ENCODE data around the gene TMTC4.

Gene TMTC4

GRCh38 chr13:100594255-100594654 lies 80.3 kb downstream of the TMTC4 start:
- no peak overlapping the region for H3K4me3 ChIP-seq (ENCODE audit: control insufficient read depth, low read depth, low read length)
- TF ChIP-seq, protein P1, sequence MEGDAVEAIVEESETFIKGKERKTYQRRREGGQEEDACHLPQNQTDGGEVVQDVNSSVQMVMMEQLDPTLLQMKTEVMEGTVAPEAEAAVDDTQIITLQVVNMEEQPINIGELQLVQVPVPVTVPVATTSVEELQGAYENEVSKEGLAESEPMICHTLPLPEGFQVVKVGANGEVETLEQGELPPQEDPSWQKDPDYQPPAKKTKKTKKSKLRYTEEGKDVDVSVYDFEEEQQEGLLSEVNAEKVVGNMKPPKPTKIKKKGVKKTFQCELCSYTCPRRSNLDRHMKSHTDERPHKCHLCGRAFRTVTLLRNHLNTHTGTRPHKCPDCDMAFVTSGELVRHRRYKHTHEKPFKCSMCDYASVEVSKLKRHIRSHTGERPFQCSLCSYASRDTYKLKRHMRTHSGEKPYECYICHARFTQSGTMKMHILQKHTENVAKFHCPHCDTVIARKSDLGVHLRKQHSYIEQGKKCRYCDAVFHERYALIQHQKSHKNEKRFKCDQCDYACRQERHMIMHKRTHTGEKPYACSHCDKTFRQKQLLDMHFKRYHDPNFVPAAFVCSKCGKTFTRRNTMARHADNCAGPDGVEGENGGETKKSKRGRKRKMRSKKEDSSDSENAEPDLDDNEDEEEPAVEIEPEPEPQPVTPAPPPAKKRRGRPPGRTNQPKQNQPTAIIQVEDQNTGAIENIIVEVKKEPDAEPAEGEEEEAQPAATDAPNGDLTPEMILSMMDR (conservative IDR thresholded peaks at IDR 0.05; ENCODE audit: control insufficient read depth, insufficient read depth, low read depth, low read length) = no peak
- no peak for DNase-seq (ENCODE audit: low read depth)

- peak overlapping the region; percentile 10 for H3K4me3 ChIP-seq (ENCODE audit: control insufficient read depth, low read depth, low read length)
- no peak for DNase-seq (ENCODE audit: low read depth)
- TF ChIP-seq, protein P1 (conservative IDR thresholded peaks at IDR 0.05; ENCODE audit: control insufficient read depth, insufficient read depth, low read depth, low read length) = no peak
These were observed 85.3 kb downstream of the TMTC4 start for GRCh38 chr13:100589178-100589725.

DNA sequence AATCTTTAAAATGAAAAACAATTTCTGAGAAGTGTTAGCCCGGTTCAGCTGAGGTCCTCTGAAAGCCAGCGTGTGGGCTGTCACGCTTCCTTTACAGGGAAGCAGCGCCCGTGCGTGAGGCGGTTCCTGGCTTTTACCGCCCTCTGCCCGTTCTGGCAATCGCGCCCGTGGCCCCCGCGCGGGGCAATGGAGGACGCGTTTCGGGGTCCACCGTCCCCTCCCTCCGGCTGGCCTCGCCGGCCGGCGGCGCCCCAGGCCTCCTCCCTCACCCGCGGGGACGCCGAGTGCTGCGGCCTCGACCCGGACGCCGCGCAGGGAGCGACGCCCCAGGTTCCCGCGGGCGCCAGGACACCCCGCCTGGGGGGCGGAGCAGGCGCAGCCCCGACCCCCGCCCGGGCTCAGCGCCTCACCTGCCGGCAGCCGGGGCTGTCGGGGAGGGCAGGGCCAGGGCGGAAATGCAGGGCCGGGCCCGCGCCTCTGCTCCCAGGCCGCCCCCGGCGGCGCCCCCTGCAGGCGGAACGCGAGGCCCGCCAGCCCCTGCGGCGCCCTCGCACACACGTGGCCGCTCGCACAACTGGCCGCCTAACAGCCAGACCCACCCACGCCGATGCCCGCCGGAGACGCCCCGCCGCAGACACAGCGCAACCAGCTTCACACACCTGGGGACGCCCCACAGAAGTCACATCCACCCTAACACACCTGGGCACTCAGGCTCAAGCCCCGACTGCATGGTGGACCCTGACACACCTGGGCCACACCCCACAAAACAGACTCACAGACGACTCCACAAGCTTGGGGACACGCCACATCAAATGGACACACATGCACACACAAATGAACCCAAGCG lies 86.0 kb downstream of the TMTC4 start, which contains the start of gene GGACT:
GGACT (minus strand) TSS at position 459 of the 847 bp plus-strand sequence. CDS start 56,198 bp downstream, outside the sequence.
- TF ChIP-seq, protein P1 (conservative IDR thresholded peaks at IDR 0.05; ENCODE audit: control insufficient read depth, insufficient read depth, low read depth, low read length) = no peak
- DNase-seq (ENCODE audit: low read depth) = peak; percentile 52
- H3K4me3 ChIP-seq (ENCODE audit: control insufficient read depth, low read depth, low read length) = peak within 1 kb of the TSS; percentile 47

GRCh38 chr13:100584896-100585295 lies 89.7 kb downstream of the TMTC4 start:
- TF ChIP-seq, protein P1 (conservative IDR thresholded peaks at IDR 0.05; ENCODE audit: control insufficient read depth, insufficient read depth, low read depth, low read length) = no peak
- H3K4me3 ChIP-seq (ENCODE audit: control insufficient read depth, low read depth, low read length) = no peak overlapping the region
- DNase-seq (ENCODE audit: low read depth) = no peak

DNA sequence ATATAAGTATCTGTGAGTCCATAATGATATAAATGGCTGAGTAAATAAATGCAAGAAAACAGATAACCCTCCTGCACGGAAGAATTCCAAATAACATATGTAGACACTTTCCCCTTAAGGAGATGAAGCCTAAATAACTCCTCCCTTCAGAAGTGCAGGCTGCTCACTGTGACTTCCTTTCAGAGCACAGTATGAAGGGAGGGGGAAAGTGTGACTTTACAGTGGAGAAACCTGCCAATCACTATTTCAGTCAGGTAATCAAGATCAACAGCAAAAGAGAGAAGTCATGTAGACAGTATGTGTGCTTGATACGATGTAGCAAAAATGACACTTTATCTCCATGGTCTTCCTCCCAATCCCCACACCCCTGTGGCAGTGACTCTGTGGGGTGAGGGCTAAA lies 93.1 kb downstream of the TMTC4 start:
- H3K4me3 ChIP-seq (ENCODE audit: control insufficient read depth, low read depth, low read length) = no peak overlapping the region
- DNase-seq (ENCODE audit: low read depth) = no peak
- TF ChIP-seq, protein P1 (conservative IDR thresholded peaks at IDR 0.05; ENCODE audit: control insufficient read depth, insufficient read depth, low read depth, low read length) = no peak

GRCh38 chr13:100581030-100581429 lies 93.6 kb downstream of the TMTC4 start:
- TF ChIP-seq, protein P1 (conservative IDR thresholded peaks at IDR 0.05; ENCODE audit: control insufficient read depth, insufficient read depth, low read depth, low read length) = no peak

More at GRCh38 chr13:100581030-100581429, 93.6 kb downstream of the TMTC4 start:
- no peak overlapping the region for H3K4me3 ChIP-seq (ENCODE audit: control insufficient read depth, low read depth, low read length)
- no peak for DNase-seq (ENCODE audit: low read depth)

Measured in fibroblast of mammary gland (primary cell).